T-helper 17 cell (primary cell): ENCODE data around the gene STXBP5. TPM values are rescaled to one million over a fixed set of nuclear protein-coding genes. Genes with fewer than 3 reads are reported as not detected.
"Not testable (repeated sequence)": the region's sequence is repeated elsewhere in the genome, so short reads cannot be mapped to it uniquely, and the experiment has no call there.

Experiments used
- ATAC-seq: fragments of 150-1000 bp; cut with Tn5 transposase; 2 replicates; pipeline ENCODE4 v1.10.0; 2021; ENCODE audit warnings: mild to moderate bottlenecking, moderate library complexity
- DNase-seq, 3 donors: peaks; one replicate each; pipeline versions ENCODE4 v3.0.0 to v3.0.0-alpha.2; 2020 to 2021
- H3K9me3 ChIP-seq: one replicate; pipeline ENCODE4 v1.7.0; 2013; ENCODE audit warnings: low read length, mild to moderate bottlenecking; ENCODE audit not compliant: control insufficient read depth, poor library complexity, severe bottlenecking
- H3K27ac Mint-ChIP-seq: one replicate; pipeline ENCODE4 v1.8.0; 2022; ENCODE audit warnings: mild to moderate bottlenecking, moderate library complexity, mixed read lengths
- H3K27me3 Mint-ChIP-seq: one replicate; pipeline ENCODE4 v1.8.0; 2022; ENCODE audit warnings: mixed read lengths
- H3K36me3 Mint-ChIP-seq: one replicate; pipeline ENCODE4 v1.8.0; 2022; ENCODE audit warnings: low read depth, mixed read lengths
- H3K4me1 Mint-ChIP-seq: one replicate; pipeline ENCODE4 v1.8.0; 2022; ENCODE audit warnings: mild to moderate bottlenecking, mixed read lengths
- H3K4me3 Mint-ChIP-seq: one replicate; pipeline ENCODE4 v1.8.0; 2022; ENCODE audit warnings: mild to moderate bottlenecking, moderate library complexity, mixed read lengths
- total RNA-seq, 4 donors: library from RNA in 2 of 4; stranded (reverse) in 2 of 4; gene quantifications; one replicate each; pipeline ENCODE4 v1.2.3 and lab custom pipeline; 2022 to 2026

STXBP5 gene
- total RNA-seq, 2 donors from 2014 or later, result 20.8 to 22.1 TPM

- H3K4me1 Mint-ChIP-seq, result no peaks in the 10 kb centered on the region
- no peak overlapping the region for H3K27ac Mint-ChIP-seq
- H3K9me3 ChIP-seq, result no peaks in the 10 kb centered on the region
- H3K27me3 Mint-ChIP-seq, result no peaks in the 10 kb centered on the region
- DNase-seq (no peak), ATAC-seq (no peak)
- H3K4me3 Mint-ChIP-seq, result no peak overlapping the region
- H3K36me3 Mint-ChIP-seq, result peaks cover 5% of the 10 kb centered on the region
Measured at GRCh38 chr6:147371325-147371724, 167.1 kb downstream of the STXBP5 start.

GRCh38 chr6:147372806-147373205 is 168.6 kb downstream of the STXBP5 start:
- Mint-ChIP-seq H3K4me3 (no peak overlapping the region), H3K27me3 (no peaks in the 10 kb centered on the region)
- no peak for ATAC-seq

GRCh38 chr6:147378819-147379218 is 174.6 kb downstream of the STXBP5 start:
- H3K4me1 Mint-ChIP-seq, result no peaks in the 10 kb centered on the region
- no peak overlapping the region for H3K4me3 Mint-ChIP-seq
- no peak for DNase-seq
- H3K9me3 ChIP-seq, result no peaks in the 10 kb centered on the region
- no peak overlapping the region for H3K27ac Mint-ChIP-seq
- no peak for ATAC-seq
- no peaks in the 10 kb centered on the region for H3K27me3 Mint-ChIP-seq
- H3K36me3 Mint-ChIP-seq, result peaks cover 4% of the 10 kb centered on the region

More at GRCh38 chr6:147372806-147373205, 168.6 kb downstream of the STXBP5 start:
- H3K36me3 Mint-ChIP-seq, result peaks cover 6% of the 10 kb centered on the region
- H3K4me1 Mint-ChIP-seq, result no peaks in the 10 kb centered on the region
- DNase-seq, result no peak
- no peak overlapping the region for H3K27ac Mint-ChIP-seq
- no peaks in the 10 kb centered on the region for H3K9me3 ChIP-seq

- not testable (repeated sequence) for ATAC-seq, H3K4me3 Mint-ChIP-seq, H3K4me1 Mint-ChIP-seq, H3K27ac Mint-ChIP-seq, DNase-seq, H3K36me3 Mint-ChIP-seq, H3K27me3 Mint-ChIP-seq, H3K9me3 ChIP-seq
Measured at GRCh38 chr6:147380841-147381240, 176.6 kb downstream of the STXBP5 start.

- Mint-ChIP-seq H3K27ac (no peak overlapping the region), H3K4me1 (no peaks in the 10 kb centered on the region), H3K36me3 (peaks cover 4% of the 10 kb centered on the region), H3K4me3 (no peak overlapping the region), H3K27me3 (no peaks in the 10 kb centered on the region)
- DNase-seq, result no peak
- ATAC-seq, result no peak
- no peaks in the 10 kb centered on the region for H3K9me3 ChIP-seq
Measured at GRCh38 chr6:147381712-147382111, 177.5 kb downstream of the STXBP5 start.

GRCh38 chr6:147382945-147383554 is 178.8 kb downstream of the STXBP5 start:
- Mint-ChIP-seq H3K27ac (no peak overlapping the region), H3K4me3 (no peak overlapping the region), H3K36me3 (peaks cover 4% of the 10 kb centered on the region), H3K27me3 (no peaks in the 10 kb centered on the region), H3K4me1 (no peaks in the 10 kb centered on the region)
- H3K9me3 ChIP-seq, result no peaks in the 10 kb centered on the region
- ATAC-seq (no peak), DNase-seq (no peak)

- H3K9me3 ChIP-seq, result no peaks in the 10 kb centered on the region
- H3K4me1 Mint-ChIP-seq, result no peaks in the 10 kb centered on the region
- ATAC-seq (no peak), DNase-seq (no peak)
- no peak overlapping the region for H3K27ac Mint-ChIP-seq
- H3K27me3 Mint-ChIP-seq, result no peaks in the 10 kb centered on the region
- H3K36me3 Mint-ChIP-seq, result peaks cover 4% of the 10 kb centered on the region
- H3K4me3 Mint-ChIP-seq, result no peak overlapping the region
Measured at GRCh38 chr6:147384029-147384428, 179.8 kb downstream of the STXBP5 start.

- ATAC-seq, result no peak
- no peak for DNase-seq
Measured at GRCh38 chr6:147384737-147385710, 180.8 kb downstream of the STXBP5 start.

GRCh38 chr6:147389463-147389862 is 185.2 kb downstream of the STXBP5 start:
- Mint-ChIP-seq H3K36me3 (no peaks in the 10 kb centered on the region), H3K27ac (no peak overlapping the region), H3K27me3 (no peaks in the 10 kb centered on the region), H3K4me1 (peaks cover 9% of the 10 kb centered on the region), H3K4me3 (no peak overlapping the region)
- DNase-seq (no peak), ATAC-seq (no peak)
- no peaks in the 10 kb centered on the region for H3K9me3 ChIP-seq

More at GRCh38 chr6:147384737-147385710, 180.8 kb downstream of the STXBP5 start:
- no peak overlapping the region for H3K27ac Mint-ChIP-seq
- no peaks in the 10 kb centered on the region for H3K27me3 Mint-ChIP-seq
- H3K4me1 Mint-ChIP-seq, result no peaks in the 10 kb centered on the region
- H3K9me3 ChIP-seq, result no peaks in the 10 kb centered on the region
- no peak overlapping the region for H3K4me3 Mint-ChIP-seq
- H3K36me3 Mint-ChIP-seq, result peaks cover 4% of the 10 kb centered on the region

- no peak overlapping the region for H3K27ac Mint-ChIP-seq
- DNase-seq (no peak), ATAC-seq (no peak)
- H3K9me3 ChIP-seq, result no peaks in the 10 kb centered on the region
- no peak overlapping the region for H3K4me3 Mint-ChIP-seq
- peaks cover 12% of the 10 kb centered on the region for H3K4me1 Mint-ChIP-seq
- no peaks in the 10 kb centered on the region for H3K27me3 Mint-ChIP-seq
- H3K36me3 Mint-ChIP-seq, result no peaks in the 10 kb centered on the region
Measured at GRCh38 chr6:147390909-147391536, 186.8 kb downstream of the STXBP5 start.

GRCh38 chr6:147392917-147393625 is 188.9 kb downstream of the STXBP5 start:
- Mint-ChIP-seq H3K27ac (no peak overlapping the region), H3K27me3 (no peaks in the 10 kb centered on the region), H3K4me3 (no peak overlapping the region), H3K4me1 (peaks cover 12% of the 10 kb centered on the region), H3K36me3 (no peaks in the 10 kb centered on the region)
- ATAC-seq (no peak), DNase-seq (no peak)
- H3K9me3 ChIP-seq, result no peaks in the 10 kb centered on the region

- Mint-ChIP-seq H3K4me3 (no peak overlapping the region), H3K27me3 (no peaks in the 10 kb centered on the region), H3K4me1 (peaks cover 12% of the 10 kb centered on the region), H3K27ac (no peak overlapping the region), H3K36me3 (no peaks in the 10 kb centered on the region)
- DNase-seq (no peak), ATAC-seq (no peak)
- no peaks in the 10 kb centered on the region for H3K9me3 ChIP-seq
Measured at GRCh38 chr6:147395158-147395557, 190.9 kb downstream of the STXBP5 start.

GRCh38 chr6:147397306-147397705 is 193.1 kb downstream of the STXBP5 start:
- H3K36me3 Mint-ChIP-seq, result no peaks in the 10 kb centered on the region
- ATAC-seq (no peak), DNase-seq (no peak)
- H3K27me3 Mint-ChIP-seq, result no peaks in the 10 kb centered on the region
- no peaks in the 10 kb centered on the region for H3K9me3 ChIP-seq
- no peak overlapping the region for H3K4me3 Mint-ChIP-seq
- no peak overlapping the region for H3K27ac Mint-ChIP-seq
- H3K4me1 Mint-ChIP-seq, result peaks cover 7% of the 10 kb centered on the region
